Stimulated activated CD4-positive, alpha-beta T cell treated with anti-CD3 and anti-CD28 coated beads, TNF-alpha, amount 100 ng/mL, for 1 hour (primary cell): ENCODE results near the gene NUP54.
A peak's percentile ranks its signal among the peaks of the same experiment; 100 is the strongest.

ENCODE experiments used
- DNase-seq, 3 donors: peaks; one replicate each; pipeline ENCODE4 v3.0.0-alpha.2; 2020; ENCODE audit warnings: low read depth in 3 of 3, low spot score in 1 of 3

Gene NUP54, protein sequence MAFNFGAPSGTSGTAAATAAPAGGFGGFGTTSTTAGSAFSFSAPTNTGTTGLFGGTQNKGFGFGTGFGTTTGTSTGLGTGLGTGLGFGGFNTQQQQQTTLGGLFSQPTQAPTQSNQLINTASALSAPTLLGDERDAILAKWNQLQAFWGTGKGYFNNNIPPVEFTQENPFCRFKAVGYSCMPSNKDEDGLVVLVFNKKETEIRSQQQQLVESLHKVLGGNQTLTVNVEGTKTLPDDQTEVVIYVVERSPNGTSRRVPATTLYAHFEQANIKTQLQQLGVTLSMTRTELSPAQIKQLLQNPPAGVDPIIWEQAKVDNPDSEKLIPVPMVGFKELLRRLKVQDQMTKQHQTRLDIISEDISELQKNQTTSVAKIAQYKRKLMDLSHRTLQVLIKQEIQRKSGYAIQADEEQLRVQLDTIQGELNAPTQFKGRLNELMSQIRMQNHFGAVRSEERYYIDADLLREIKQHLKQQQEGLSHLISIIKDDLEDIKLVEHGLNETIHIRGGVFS

DNA sequence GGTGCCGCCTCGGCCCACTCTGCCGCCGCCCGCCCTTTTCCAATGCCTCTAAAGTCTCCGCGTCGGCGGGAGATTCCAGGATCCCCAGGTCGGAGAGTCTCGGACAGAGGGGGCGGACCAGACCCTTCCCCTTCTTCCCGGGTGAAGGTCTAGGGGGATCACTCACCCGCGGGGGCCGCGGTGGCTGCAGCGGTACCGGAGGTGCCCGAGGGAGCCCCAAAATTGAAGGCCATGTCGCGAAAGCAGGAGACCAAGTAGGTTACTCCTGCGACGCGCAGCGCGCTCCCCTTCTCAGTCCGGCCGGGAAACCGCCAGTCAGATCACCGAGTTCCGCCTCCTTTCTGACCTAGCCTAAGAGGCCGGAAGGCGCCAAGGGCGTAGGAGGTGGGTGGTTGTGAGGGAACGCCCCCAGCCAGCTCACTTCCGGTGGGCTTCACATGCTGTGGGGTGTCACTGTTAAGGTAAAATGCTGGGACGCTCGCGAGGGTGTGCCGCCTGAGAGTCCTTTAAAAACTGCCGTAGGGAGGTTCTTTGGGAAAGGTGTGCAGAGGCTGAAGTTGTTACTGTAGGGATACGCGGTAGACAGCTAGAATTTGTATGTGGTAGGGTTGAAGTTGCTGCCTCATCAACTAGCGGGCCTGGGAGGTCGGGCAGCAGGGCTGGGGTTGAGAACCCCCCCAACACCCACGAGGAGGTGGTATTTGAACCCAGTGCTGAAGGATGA, at the start of gene NUP54:
Gene NUP54 (minus strand): TSS at position 256 of the 724 bp plus-strand sequence. CDS start 23 bp downstream, at position 233.
- peak; percentile 75 to 95 (median 90) for DNase-seq

DNA sequence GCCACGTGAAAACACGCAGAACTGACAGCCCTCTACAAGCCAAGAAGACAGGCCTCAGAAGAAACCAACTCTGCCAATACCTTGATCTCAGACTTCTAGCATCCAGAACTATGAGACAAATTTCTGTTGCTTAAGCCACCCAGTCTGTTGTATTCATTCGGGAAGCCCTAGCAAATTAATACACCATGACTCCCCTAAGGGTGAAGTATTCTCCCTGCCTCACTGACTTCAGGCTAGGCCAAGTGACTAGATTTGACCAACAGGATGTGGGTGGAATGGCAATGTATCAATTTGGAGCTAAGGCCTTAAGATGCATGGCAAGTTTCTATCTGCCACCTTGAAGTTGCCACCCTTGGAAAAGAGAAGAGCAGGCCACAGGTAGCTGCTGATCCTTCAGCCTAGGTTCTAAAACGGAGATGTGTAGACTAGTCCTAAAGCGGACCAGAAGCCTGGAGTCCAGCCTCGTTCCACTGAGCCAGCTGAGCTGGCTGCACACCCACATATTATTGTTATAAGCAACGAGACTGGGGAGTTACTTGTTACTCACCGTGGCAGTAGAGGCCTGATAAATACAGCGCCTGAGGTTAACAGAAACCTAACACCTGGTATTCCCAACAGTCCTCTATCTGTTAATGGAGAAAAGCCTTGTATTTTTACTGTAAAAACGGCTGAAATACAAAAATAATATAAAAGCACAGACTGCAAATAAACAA, 49.0 kb upstream of the NUP54 start:
- no peak for DNase-seq

DNA sequence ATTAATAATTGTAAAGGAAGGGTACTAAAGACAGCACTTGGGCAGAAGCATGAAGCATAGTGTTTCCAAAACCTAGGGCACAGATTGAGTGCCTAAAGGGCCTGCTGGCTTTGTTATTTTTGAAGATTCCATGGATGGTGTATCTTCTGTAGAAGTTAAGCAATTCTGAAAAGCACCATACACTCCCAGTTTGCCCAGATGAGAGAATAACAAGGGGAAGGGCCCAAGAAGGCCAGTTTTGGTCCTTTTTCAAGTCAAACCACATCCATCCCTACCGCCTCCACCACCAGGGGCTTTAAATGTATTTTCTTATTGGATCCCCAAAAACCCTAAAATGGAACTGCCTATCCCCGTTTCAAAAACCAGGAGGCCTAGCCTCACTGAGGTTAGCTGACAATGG, 48.2 kb upstream of the NUP54 start:
- DNase-seq = no peak

DNA sequence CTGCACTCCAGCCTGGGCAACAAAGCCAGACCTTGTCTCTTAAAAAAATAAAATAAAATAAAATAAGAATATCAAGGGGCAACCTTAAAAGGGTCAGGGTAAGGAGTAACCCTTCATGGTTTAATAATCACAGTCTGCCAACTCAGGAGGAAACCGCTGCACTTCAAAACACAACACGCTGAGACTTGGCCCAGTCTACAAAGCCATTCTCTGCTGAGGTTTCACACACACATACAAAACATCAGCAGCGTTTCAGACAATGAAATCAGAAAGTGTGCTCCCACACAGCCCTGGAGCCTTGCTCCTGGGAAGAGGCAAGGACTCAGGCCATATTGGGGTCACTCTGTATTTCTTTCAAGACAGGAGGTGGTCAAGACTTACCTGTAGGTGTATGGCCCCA, 47.1 kb upstream of the NUP54 start:
- no peak for DNase-seq

DNA sequence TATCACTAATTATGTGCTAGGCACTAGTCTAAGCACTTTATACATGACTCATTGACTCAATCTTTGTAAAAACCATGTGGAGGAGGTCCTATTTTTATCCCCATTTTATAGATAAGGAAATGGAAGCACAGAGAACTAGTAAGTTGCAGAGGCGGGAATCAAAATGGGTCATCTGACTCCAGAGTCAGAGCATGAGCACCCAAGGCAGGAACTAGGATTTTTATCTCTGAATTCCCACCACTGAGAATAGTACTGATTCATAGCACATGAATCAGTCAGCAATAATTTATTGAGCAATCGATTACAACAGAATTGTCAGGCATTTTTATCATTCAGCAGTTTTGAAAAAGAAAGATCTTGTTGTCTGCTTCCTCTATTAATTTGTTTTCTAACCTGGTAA, 46.1 kb upstream of the NUP54 start:
- no peak for DNase-seq

DNA sequence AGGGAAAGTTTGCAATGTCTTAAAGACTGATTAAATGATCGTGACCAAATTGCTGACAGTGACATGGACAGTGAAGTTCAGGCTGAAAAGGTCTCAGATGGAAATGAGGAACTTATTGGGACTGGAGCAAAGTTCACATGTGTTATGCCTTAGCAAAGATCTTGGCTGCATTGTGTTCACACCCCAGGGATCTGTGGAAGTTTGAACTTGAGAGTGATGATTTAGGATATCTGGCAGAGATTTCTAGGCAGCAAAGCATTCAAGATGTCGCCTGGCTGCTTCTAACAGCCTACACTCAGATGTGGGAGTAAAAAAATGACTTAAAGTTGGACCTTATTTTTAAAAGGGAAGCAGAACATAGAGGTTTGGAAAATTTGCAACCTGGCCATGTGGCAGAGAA, 44.0 kb upstream of the NUP54 start:
- DNase-seq = no peak

DNA sequence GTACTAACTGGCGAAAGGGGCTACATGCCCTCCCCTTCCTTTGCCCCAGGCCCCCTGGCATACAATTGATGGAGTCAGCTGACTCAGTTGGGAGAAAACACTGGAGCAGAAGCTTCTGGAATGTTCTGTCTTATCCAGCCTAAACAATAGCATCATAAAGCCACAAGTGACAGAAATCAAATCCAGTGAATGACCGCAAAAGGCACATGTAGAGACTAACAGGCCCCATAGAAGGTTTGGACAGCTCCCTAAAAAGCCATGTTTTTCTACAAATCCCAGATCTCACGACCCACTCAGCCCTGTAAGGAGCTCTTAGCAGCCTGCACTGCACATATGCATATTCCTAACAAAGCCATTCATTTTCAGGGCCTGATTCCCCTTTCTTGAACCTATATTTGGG, 40.4 kb upstream of the NUP54 start:
- DNase-seq = no peak

DNA sequence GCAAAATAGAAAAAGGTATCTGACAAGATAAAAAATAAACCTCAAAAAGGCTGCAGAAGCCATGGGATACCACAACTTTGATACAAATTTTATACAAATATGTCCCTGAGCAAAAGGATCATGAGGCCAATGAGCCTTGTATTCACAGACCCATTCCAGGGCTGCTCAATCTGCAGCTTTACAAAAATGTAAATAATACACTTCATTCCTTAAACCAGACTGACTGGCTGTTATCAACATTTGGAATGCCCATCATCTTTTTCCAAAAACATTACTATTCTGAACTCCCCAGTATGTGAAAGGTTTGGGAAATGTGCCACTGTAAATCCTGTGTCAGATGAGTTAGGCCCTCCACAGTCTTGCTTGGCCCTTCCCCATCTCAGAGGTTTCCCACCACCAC, 40.0 kb upstream of the NUP54 start:
- DNase-seq = no peak

DNA sequence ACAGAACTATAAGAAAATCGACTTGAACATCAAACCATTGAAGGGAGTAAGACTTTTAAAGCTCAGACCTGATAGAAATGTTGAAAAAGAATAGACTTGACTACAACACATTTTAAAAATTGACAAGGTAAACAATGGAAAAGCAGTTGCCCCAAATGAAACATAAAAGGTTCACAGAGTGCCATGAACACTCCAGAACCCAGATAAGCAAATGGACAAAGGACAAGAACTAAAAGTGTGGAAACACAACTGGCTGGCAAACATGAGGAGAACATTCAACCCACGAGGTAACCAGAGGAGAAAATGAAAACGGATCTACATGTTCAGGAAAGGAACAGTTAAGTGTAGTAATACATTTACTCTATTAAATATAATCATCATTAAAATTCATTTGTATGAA, 39.0 kb upstream of the NUP54 start:
- no peak for DNase-seq

DNA sequence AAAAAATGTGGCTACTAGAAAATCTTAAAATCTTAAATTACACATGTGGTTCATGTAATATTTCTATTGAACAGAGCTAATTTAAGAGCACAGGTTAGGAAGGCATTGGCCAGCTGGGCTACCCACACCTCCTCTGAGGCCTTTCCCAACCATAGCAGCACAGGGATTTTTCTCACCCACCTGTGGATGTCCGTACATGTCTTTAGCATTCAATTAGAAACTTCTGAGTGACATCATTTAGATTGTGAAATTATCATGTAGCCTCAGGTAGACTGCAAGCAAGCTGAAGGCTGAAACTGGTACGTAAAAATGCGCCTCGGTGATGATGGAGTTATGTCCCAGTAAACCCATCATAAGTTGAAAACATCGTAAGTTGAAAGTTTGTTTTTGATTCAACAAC, 34.3 kb upstream of the NUP54 start:
- DNase-seq = no peak

DNA sequence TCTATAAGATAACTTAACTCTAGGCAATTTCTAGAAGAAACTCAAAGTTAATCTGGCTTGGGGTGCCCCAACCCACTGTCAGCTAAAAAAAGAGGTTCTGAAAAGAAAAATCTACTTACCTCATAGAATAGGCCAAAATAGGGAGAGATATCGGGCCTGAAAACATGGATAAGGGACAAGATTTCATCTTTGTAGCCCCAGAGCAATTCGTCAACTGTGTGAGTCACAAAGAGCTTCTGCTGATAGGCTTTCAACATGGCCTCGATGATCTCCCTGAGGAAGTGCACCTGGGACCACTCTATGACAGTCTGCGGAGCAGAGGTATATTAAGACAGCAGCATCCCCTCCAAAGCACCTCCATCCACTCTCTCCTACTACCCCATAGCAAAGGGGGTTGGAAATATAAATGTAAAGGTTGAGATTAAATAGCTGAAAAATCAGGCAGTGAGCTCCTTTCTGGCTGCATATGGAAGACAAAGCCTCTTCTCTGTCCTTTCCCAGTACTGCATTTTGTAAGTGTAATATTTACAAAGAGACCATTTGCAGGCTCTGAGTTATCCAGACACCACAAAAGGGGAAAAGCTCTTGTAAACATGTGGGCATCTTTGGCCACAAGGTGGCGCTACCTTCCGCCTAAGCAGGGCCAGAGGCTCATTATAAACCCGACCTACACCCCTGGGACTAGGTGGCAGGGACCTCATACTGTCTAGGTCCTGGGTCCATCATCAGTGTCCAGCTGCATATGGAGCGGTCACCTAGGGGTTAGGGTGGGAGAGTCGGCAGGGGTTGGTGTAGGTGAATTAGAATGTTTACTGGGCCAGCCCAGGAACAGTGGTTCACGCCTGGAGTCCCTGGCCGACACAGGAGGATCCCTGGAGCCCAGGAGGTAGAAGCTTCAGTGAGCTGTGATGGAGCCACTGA, 31.5 kb upstream of the NUP54 start:
- peak; percentile 57 to 76 (median 63) for DNase-seq

DNA sequence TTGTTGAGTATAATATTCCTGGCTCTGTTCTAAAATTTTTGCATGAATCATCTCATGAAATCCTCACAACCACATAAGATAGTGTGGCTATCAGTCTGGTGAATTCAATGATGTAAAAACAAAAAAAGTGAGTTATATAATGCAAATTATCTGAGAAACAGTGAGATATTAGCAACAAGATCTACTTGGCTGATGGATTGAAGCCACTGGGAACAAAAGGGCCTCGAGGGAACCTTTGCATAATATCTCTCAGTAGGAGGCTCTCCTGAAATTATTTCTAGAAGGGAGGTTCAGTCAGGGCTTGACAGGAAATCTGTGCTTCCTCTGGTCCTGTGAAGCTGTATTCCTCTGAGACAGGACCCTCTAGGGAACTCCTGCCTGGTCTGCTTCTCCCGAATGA, 30.1 kb upstream of the NUP54 start:
- DNase-seq = no peak

DNA sequence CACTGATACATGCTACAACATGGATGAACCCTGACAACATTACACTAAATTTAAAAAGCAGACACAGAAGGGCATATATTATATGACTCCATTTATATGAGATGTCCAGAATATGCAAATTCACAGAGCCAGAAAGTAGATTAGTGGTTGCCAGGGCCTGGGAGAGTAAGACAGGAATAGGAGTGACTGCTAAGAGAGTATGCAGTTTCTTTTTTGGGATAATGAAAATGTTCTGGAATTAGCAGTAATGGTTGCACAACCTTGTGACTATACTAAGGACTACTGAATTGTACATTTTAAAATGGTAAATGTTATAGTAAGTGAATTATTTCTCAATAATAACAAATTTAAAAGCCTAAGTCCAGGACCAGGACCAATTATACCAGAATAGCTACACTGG, 29.5 kb upstream of the NUP54 start:
- DNase-seq = no peak

DNA sequence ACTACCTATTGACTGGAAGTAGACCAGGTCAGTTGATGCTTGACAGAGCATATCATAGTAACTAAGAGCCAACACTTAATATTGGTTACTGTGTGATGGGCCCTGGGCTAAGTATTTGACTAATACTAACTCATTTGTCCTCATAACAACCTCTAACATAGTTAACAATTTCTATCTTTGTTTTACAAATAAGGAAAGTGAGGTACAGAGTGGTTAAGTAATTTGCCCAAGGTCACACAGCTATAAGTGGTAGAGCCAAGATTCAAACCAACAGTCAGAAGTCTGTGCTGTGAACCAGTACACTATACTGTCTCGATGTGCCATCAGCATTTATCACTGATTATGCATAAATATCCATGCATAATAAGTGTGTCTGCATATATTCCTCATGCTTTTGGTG, 27.1 kb upstream of the NUP54 start:
- no peak for DNase-seq

DNA sequence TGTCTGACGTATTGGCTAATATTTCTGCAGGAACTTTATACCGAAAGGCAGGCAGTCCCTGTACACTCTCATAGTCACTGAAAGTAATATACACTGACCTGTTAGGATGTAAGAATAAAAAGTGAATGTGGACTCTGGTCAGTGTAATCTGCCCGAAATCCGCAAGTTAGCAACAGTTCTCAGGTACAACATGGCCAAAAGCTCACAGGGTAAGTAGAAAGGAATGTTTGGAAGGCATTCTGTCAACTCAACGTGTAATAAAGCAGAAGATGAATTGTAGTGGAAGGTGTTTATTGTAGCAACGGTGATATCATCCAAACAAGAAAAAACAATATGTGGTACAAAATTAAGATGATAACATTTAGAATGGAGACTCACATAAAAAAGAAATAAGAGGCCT, 26.0 kb upstream of the NUP54 start:
- no peak for DNase-seq

DNA sequence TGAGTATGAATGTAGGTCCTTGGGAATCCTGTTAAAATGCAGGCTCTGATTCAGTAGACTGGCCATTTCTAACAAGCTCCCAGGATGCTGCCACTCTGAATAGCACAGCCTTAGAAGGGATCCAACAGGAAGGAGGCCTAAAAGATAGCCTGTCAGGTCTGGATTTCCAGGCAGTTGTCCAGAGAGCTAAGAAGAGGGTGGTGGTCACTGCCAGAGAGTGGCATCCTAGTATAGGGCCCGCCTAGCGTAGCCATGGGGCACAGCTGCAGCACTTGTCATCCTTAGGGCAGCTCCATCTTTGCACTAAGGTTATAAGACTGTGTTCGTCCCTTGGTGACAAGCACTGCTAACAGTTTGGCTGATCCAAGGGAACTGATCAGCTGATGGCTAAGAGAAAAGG, 20.5 kb upstream of the NUP54 start:
- DNase-seq = no peak

DNA sequence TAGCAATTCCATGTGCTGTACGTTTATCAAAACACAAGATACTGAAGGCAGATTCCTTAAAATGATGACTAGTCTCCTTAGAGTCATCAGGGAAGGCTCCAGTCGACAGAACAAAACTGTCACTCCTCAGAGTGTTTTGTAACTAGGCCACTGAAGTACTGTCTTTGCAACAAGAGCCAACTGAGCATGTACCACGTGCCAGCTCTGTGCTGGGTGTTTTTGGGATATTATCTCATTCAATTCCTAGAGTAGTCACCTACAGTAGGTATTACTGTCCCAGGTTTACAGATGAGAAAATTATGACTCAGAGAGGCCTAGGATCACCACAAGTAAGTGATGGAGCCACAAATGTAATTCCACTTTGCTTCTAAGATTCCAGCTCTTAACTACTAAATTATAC, 18.3 kb upstream of the NUP54 start:
- no peak for DNase-seq

DNA sequence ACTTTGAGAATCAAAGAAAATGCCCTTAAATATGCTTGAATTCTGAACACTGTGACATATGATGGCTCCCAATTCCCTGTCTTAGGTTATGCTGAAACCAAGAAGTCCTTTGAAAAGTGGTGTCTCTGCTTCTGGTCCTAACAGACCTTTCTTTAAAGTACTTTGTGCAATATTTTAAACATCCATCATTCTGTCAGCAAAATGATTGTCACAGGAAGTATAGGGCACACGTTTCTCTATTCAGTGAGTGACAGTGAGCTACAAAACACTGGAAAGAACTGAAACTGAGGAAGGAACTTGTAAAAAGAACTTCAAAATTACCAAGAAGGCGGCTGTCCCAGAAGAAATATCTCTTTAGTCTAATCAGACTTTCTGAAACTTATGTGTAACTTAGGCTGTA, 12.2 kb upstream of the NUP54 start:
- DNase-seq = no peak

DNA sequence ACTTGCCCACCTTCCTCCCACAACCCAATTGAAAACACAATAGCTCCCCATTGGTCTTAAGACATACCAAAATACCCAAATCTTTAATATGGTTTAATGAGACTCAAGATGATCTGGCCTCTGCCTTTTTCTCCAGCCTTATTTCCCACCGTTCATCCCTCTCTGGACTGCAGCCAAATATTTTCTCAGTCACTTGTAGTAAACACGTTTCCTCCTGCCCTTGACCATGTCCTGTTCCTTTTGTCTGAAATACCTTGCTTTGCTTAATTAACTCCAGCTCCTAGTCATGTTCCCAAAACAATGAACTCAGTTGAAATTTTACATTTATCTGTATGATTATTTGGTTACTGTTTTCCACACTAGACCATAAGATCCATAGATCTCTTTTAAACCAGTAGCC, 8.4 kb upstream of the NUP54 start:
- DNase-seq = no peak

DNA sequence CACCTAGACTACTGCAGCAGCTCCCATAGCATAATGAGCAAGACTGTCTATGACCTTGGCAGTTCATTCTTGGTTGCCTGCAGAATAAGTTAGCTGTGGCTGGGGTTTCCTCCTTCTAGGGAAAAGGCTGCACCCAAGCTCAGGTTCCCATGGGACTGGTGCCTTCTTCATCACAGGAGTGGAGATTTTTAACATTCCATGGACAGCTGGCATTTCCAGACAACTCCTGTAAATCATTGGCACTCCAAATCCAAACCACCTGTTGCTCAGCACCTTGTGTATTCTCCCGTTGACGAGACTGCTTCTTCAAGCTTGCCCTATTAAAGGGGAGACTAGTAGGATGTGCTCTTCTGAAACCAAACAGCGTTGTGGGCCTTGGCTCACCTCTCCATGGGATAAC, 7.8 kb upstream of the NUP54 start:
- no peak for DNase-seq

DNA sequence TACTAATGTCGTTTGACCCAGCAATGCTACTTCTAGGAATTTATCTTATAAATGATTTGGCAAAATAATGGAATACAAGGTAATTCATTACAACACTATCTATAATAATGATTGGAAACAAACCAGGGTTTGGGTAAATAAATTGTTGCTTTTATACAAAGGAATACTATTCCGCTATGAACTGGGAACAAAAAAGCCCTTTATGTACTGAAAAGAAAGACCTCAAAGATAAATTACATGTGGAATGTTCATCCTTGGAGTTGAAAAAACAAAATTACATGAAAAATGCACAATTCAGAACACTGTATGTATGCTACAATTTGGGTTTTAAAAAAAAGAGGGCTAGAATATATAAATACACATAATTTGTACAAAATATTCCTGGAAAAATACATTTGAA, 5.2 kb upstream of the NUP54 start:
- no peak for DNase-seq
